Vagina (tissue), 2 donors: Measurements from ENCODE around the gene IGF1. TPM values are rescaled to one million over a fixed set of nuclear protein-coding genes. Genes with fewer than 3 reads are reported as not detected.

Experiments
- DNase-seq, 2 donors: peaks; one replicate each; pipeline ENCODE4 v3.0.0-alpha.2; 2017; ENCODE audit errors: extremely low spot score in 2 of 2
- H3K27ac ChIP-seq: fragments of 200-600 bp; sonication (generic); one replicate; pipeline ENCODE4 v1.5.1; 2019
- H3K27me3 ChIP-seq: fragments of 200-600 bp; sonication (generic); one replicate; pipeline ENCODE4 v1.5.1; 2019
- H3K36me3 ChIP-seq, 2 donors: fragments of 200-600 bp; sonication (generic); one replicate each; pipeline ENCODE4 v1.5.1; 2017 to 2019
- H3K4me1 ChIP-seq: fragments of 200-600 bp; sonication (generic); one replicate; pipeline ENCODE4 v1.5.1; 2019
- H3K4me3 ChIP-seq, 2 donors: fragments of 200-600 bp; sonication (generic); 1 replicate in 1 of 2; 2 replicates in 1 of 2; pipeline ENCODE4 v1.5.1; 2016 to 2019
- H3K9me3 ChIP-seq: fragments of 200-600 bp; sonication (generic); one replicate; pipeline ENCODE4 v1.5.1; 2019
- CTCF ChIP-seq, 3 experiments: fragments of 450-650 bp in 2 of 3; fragments of 200-600 bp in 1 of 3; sonication (generic) in 1 of 3; IDR thresholded peaks; one replicate each; pipeline ENCODE4 v1.5.1; 2017 to 2019; ENCODE audit warnings: antibody characterized with exemption in 3 of 3, mild to moderate bottlenecking in 2 of 3, moderate library complexity in 2 of 3
- POLR2A ChIP-seq, 2 donors: fragments of 450-650 bp; IDR thresholded peaks; one replicate each; pipeline ENCODE4 v1.6.1; 2017; ENCODE audit warnings: antibody characterized with exemption in 2 of 2, mild to moderate bottlenecking in 2 of 2, moderate library complexity in 2 of 2
- POLR2AphosphoS5 ChIP-seq, 2 donors: sonication (generic); formaldehyde crosslinking; IDR thresholded peaks; one replicate each; pipeline ENCODE4 v1.9.0; 2017; ENCODE audit warnings: antibody characterized with exemption in 2 of 2, mild to moderate bottlenecking in 2 of 2, low read depth in 1 of 2; ENCODE audit not compliant: insufficient read depth in 1 of 2
- intact Hi-C: fragments of 100-400 bp; cut with DNase I; formaldehyde crosslinking; loops from one replicate; pipeline ENCODE4 v1.15.1; 2023
- total RNA-seq: library from RNA; depleted of rRNA; stranded (reverse); fragments of >200 nt; gene quantifications from one replicate; pipeline ENCODE4 v1.2.3, GENCODE V29; 2016

The IGF1 gene
- total RNA-seq, 1 donor from 2014 or later, result 68.0 TPM

DNA sequence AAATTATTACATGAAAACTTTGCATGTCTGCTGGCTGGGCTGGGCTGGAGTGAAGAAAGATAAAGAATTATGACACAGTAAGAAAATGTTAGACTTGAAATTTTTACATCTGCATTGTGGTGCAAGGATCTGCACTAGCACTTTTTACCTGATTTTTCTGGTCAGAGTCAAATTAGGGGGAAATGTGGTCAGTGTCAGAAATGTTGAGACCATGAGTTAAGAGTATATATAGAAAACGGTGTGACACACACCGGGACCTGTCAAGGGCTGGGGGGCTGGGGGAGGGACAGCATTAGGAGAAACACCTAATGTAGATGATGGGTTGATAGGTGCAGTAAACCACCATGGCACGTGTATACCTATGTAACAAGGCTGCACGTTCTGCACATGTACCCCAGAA lies 90.3 kb downstream of the IGF1 start:
- intact Hi-C loops, result no loop called here
- TF ChIP-seq POLR2AphosphoS5 (IDR thresholded peaks at IDR 0.05; ENCODE audit: insufficient read depth in 1 of 2, low read depth in 1 of 2), result no peak
- no peak for TF ChIP-seq CTCF (IDR thresholded peaks at IDR 0.05)
- no peak for TF ChIP-seq POLR2A (IDR thresholded peaks at IDR 0.05)

DNA sequence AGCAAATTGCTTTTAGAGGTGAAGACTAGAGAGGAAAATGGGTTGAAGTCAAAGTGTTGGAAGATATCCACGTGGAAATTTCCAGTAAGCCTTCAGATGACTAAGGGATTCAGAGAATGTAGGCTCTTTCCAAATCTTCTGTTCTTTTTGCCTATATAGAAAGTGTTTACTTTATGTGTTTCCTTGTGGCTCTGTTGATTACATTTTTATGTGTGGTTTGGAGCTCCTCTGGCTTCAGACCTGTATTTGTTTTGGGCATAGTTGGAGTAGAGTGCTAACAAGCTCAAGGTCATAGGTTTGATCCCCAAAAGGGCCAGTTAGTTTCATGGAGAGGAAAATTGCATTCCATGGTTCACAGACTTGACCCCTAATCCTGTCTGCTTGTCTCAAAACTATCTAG lies 91.9 kb downstream of the IGF1 start:
- no peak for DNase-seq
- Histone ChIP-seq H3K4me3 (no peak overlapping the region), H3K4me1 (no peaks in the 10 kb centered on the region), H3K27ac (no peak overlapping the region), H3K27me3 (no peaks in the 10 kb centered on the region), H3K9me3 (no peaks in the 10 kb centered on the region), H3K36me3 (no peaks in the 10 kb centered on the region)
- intact Hi-C loops, result no loop called here
- TF ChIP-seq POLR2A (IDR thresholded peaks at IDR 0.05) (no peak), POLR2AphosphoS5 (IDR thresholded peaks at IDR 0.05; ENCODE audit: insufficient read depth in 1 of 2, low read depth in 1 of 2) (no peak), CTCF (IDR thresholded peaks at IDR 0.05) (no peak)

More for the DNA sequence above, 90.3 kb downstream of the IGF1 start:
- Histone ChIP-seq H3K27me3 (no peaks in the 10 kb centered on the region), H3K27ac (no peak overlapping the region), H3K4me1 (no peaks in the 10 kb centered on the region), H3K36me3 (no peaks in the 10 kb centered on the region), H3K9me3 (no peaks in the 10 kb centered on the region), H3K4me3 (no peak overlapping the region)
- no peak for DNase-seq

- H3K27me3 ChIP-seq, result no peaks in the 10 kb centered on the region
- H3K27ac ChIP-seq, result no peak overlapping the region
- no peaks in the 10 kb centered on the region for H3K9me3 ChIP-seq
- no peaks in the 10 kb centered on the region for H3K4me1 ChIP-seq
- DNase-seq, result no peak
- intact Hi-C loops, result no loop called here
- H3K4me3 ChIP-seq, result no peak overlapping the region
- H3K36me3 ChIP-seq, result no peaks in the 10 kb centered on the region
- no peak for TF ChIP-seq POLR2A (IDR thresholded peaks at IDR 0.05)
- no peak for TF ChIP-seq CTCF (IDR thresholded peaks at IDR 0.05)
- no peak for TF ChIP-seq POLR2AphosphoS5 (IDR thresholded peaks at IDR 0.05; ENCODE audit: insufficient read depth in 1 of 2, low read depth in 1 of 2)
Observed at GRCh38 chr12:102385343-102385742, 95.0 kb downstream of the IGF1 start.

GRCh38 chr12:102379346-102380162 lies 100.8 kb downstream of the IGF1 start:
- no peak for DNase-seq
- Histone ChIP-seq H3K27ac (no peak overlapping the region), H3K36me3 (no peaks in the 10 kb centered on the region), H3K9me3 (no peaks in the 10 kb centered on the region), H3K4me3 (no peak overlapping the region), H3K4me1 (no peaks in the 10 kb centered on the region), H3K27me3 (no peaks in the 10 kb centered on the region)
- no peak for TF ChIP-seq CTCF (IDR thresholded peaks at IDR 0.05)
- no peak for TF ChIP-seq POLR2AphosphoS5 (IDR thresholded peaks at IDR 0.05; ENCODE audit: insufficient read depth in 1 of 2, low read depth in 1 of 2)
- TF ChIP-seq POLR2A (IDR thresholded peaks at IDR 0.05), result no peak
- intact Hi-C loops, result no loop called here

GRCh38 chr12:102376781-102377180 lies 103.6 kb downstream of the IGF1 start:
- H3K4me1 ChIP-seq, result no peaks in the 10 kb centered on the region
- no peaks in the 10 kb centered on the region for H3K27me3 ChIP-seq
- TF ChIP-seq POLR2A (IDR thresholded peaks at IDR 0.05) (no peak), POLR2AphosphoS5 (IDR thresholded peaks at IDR 0.05; ENCODE audit: insufficient read depth in 1 of 2, low read depth in 1 of 2) (no peak), CTCF (IDR thresholded peaks at IDR 0.05) (no peak)
- intact Hi-C loops, result no loop called here
- no peaks in the 10 kb centered on the region for H3K9me3 ChIP-seq
- H3K27ac ChIP-seq, result no peak overlapping the region
- no peak for DNase-seq
- no peak overlapping the region for H3K4me3 ChIP-seq
- no peaks in the 10 kb centered on the region for H3K36me3 ChIP-seq
